Esophagus squamous epithelium (tissue), 5 donors: ENCODE measurements around the gene KIF26B. TPM values are rescaled to one million over a fixed set of nuclear protein-coding genes. Genes with fewer than 3 reads are reported as not detected.

Source experiments
- DNase-seq: peaks from one replicate; lab custom pipeline; 2025; lab: John Stamatoyannopoulos, UW
- H3K27ac ChIP-seq, 4 donors: fragments of 200-600 bp; sonication (generic); one replicate each; pipeline ENCODE4 v1.5.1; 2016 to 2019; ENCODE audit warnings: mild to moderate bottlenecking in 1 of 4
- H3K27me3 ChIP-seq, 4 donors: fragments of 200-600 bp; sonication (generic); 1 replicate in 3 of 4; 2 replicates in 1 of 4; pipeline versions ENCODE4 v1.5.1 to v1.6.0; 2017 to 2021; ENCODE audit warnings: antibody characterized with exemption in 1 of 4
- H3K36me3 ChIP-seq, 3 donors: fragments of 200-600 bp; sonication (generic); one replicate each; pipeline ENCODE4 v1.5.1; 2016 to 2019
- H3K4me1 ChIP-seq, 3 donors: fragments of 200-600 bp; sonication (generic); one replicate each; pipeline ENCODE4 v1.5.1; 2017 to 2019
- H3K4me3 ChIP-seq, 4 donors: fragments of 200-600 bp; sonication (generic); 1 replicate in 3 of 4; 2 replicates in 1 of 4; pipeline ENCODE4 v1.5.1; 2016 to 2019; ENCODE audit warnings: mild to moderate bottlenecking in 2 of 4, moderate library complexity in 1 of 4
- H3K9me3 ChIP-seq, 3 donors: fragments of 200-600 bp; sonication (generic); one replicate each; pipeline ENCODE4 v1.5.1; 2016 to 2019
- CTCF ChIP-seq, 6 experiments: fragments of 450-650 bp in 4 of 6; fragments of 200-600 bp in 2 of 6; sonication (generic) in 2 of 6; IDR thresholded peaks; one replicate each; pipeline ENCODE4 v1.5.1; 2016 to 2019; ENCODE audit warnings: antibody characterized with exemption in 6 of 6, mild to moderate bottlenecking in 4 of 6, moderate library complexity in 4 of 6
- POLR2A ChIP-seq, 4 donors: fragments of 450-650 bp; IDR thresholded peaks; one replicate each; pipeline ENCODE4 v1.6.1; 2017; ENCODE audit warnings: antibody characterized with exemption in 4 of 4, mild to moderate bottlenecking in 4 of 4, moderate library complexity in 3 of 4
- WGBS, 2 donors: methylation state at CpG; one replicate each; pipeline ENCODE4 v1.1.5; 2018; 5-methylcytosine and 5-hydroxymethylcytosine counted together
- intact Hi-C: fragments of 100-400 bp; cut with DNase I; formaldehyde crosslinking; loops from one replicate; pipeline ENCODE4 v1.15.0; 2022
- total RNA-seq, 4 donors: library from RNA; depleted of rRNA; stranded (reverse); fragments of >200 nt; gene quantifications; one replicate each; pipeline ENCODE4 v1.1.0, GENCODE V29; 2016
- donor health status: DM: yes; HTN: yes; CAD: no.

KIF26B gene
- total RNA-seq, 4 donors from 2014 or later = 0.23 to 2.7 (median 1.0) TPM

GRCh38 chr1:245222931-245223595 lies 68.3 kb downstream of the KIF26B start:
- intact Hi-C loops = no loop called here
- H3K4me3 ChIP-seq = no peak overlapping the region
- H3K27ac ChIP-seq = no peak overlapping the region
- no peaks in the 10 kb centered on the region for H3K36me3 ChIP-seq
- no peaks in the 10 kb centered on the region for H3K9me3 ChIP-seq
- WGBS, 2 donors = 55 to 69% methylated on average over 2 of the region's 2 CpGs
- no peak for DNase-seq
- H3K4me1 ChIP-seq = no peaks in the 10 kb centered on the region
- no peak for TF ChIP-seq POLR2A (IDR thresholded peaks at IDR 0.05)
- no peak for TF ChIP-seq CTCF (IDR thresholded peaks at IDR 0.05)
- H3K27me3 ChIP-seq = peaks cover 0 to under 1% (median 0%) of the 10 kb centered on the region in 4 donors

GRCh38 chr1:245225322-245226202 lies 70.8 kb downstream of the KIF26B start:
- Histone ChIP-seq H3K4me3 (no peak overlapping the region), H3K36me3 (no peaks in the 10 kb centered on the region), H3K27me3 (no peaks in the 10 kb centered on the region), H3K27ac (no peak overlapping the region), H3K9me3 (no peaks in the 10 kb centered on the region), H3K4me1 (no peaks in the 10 kb centered on the region)
- intact Hi-C loops = no loop called here
- 66 to 70% methylated on average over 15 to 16 of the region's 16 CpGs for WGBS, 2 donors
- no peak for DNase-seq
- TF ChIP-seq CTCF (IDR thresholded peaks at IDR 0.05) (no peak), POLR2A (IDR thresholded peaks at IDR 0.05) (no peak)

- H3K27me3 ChIP-seq = no peaks in the 10 kb centered on the region
- no peak overlapping the region for H3K27ac ChIP-seq
- intact Hi-C loops = no loop called here
- H3K9me3 ChIP-seq = no peaks in the 10 kb centered on the region
- no peaks in the 10 kb centered on the region for H3K36me3 ChIP-seq
- TF ChIP-seq POLR2A (IDR thresholded peaks at IDR 0.05) (no peak), CTCF (IDR thresholded peaks at IDR 0.05) (no peak)
- 78 to 88% methylated on average over 4 to 5 of the region's 5 CpGs for WGBS, 2 donors
- H3K4me3 ChIP-seq = no peak overlapping the region
- no peaks in the 10 kb centered on the region for H3K4me1 ChIP-seq
- DNase-seq = no peak
These were observed 71.4 kb downstream of the KIF26B start for GRCh38 chr1:245226203-245226499.

GRCh38 chr1:245229051-245229450 lies 74.3 kb downstream of the KIF26B start:
- Histone ChIP-seq H3K4me3 (no peak overlapping the region), H3K9me3 (no peaks in the 10 kb centered on the region), H3K27ac (no peak overlapping the region), H3K36me3 (no peaks in the 10 kb centered on the region), H3K4me1 (no peaks in the 10 kb centered on the region), H3K27me3 (no peaks in the 10 kb centered on the region)
- intact Hi-C loops = no loop called here
- DNase-seq = no peak
- no peak for TF ChIP-seq POLR2A (IDR thresholded peaks at IDR 0.05)
- no peak for TF ChIP-seq CTCF (IDR thresholded peaks at IDR 0.05)
- WGBS, 2 donors = 90 to 92% methylated on average over 8 of the region's 8 CpGs

GRCh38 chr1:245232931-245233330 lies 78.1 kb downstream of the KIF26B start:
- WGBS, 2 donors = 79 to 96% methylated on average over 6 of the region's 6 CpGs

More at GRCh38 chr1:245232931-245233330, 78.1 kb downstream of the KIF26B start:
- TF ChIP-seq POLR2A (IDR thresholded peaks at IDR 0.05) (no peak), CTCF (IDR thresholded peaks at IDR 0.05) (no peak)
- no peak overlapping the region for H3K27ac ChIP-seq
- intact Hi-C loops = no loop called here
- H3K36me3 ChIP-seq = no peaks in the 10 kb centered on the region
- no peaks in the 10 kb centered on the region for H3K4me1 ChIP-seq
- no peaks in the 10 kb centered on the region for H3K9me3 ChIP-seq
- DNase-seq = no peak
- H3K4me3 ChIP-seq = no peak overlapping the region
- H3K27me3 ChIP-seq = no peaks in the 10 kb centered on the region
